Liver (tissue), 3 donors: ENCODE results near the gene ARFGAP3.

Experiments used
- CTCF ChIP-seq: fragments of 150-350 bp; IDR thresholded peaks from 2 replicates; pipeline ENCODE4 v1.5.1; 2017; ENCODE audit warnings: improper control_type of control experiment, low read depth, low read length; ENCODE audit not compliant: missing input control
- GABPA ChIP-seq, 2 donors: IDR thresholded peaks in 1 of 2; conservative IDR thresholded peaks in 1 of 2; 2 replicates each; pipeline ENCODE4 v1.6.1; 2016; ENCODE audit warnings: antibody characterized with exemption in 2 of 2, mild to moderate bottlenecking in 1 of 2, moderate library complexity in 1 of 2
- HNF4A ChIP-seq, 2 donors: conservative IDR thresholded peaks; 2 replicates each; pipeline ENCODE4 v1.6.1; 2016; ENCODE audit warnings: antibody characterized with exemption in 2 of 2, mild to moderate bottlenecking in 2 of 2
- JUND ChIP-seq, 2 donors: IDR thresholded peaks; 2 replicates each; pipeline ENCODE4 v1.6.1; 2016; ENCODE audit warnings: antibody characterized with exemption in 2 of 2
- MAX ChIP-seq: IDR thresholded peaks from 2 replicates; pipeline ENCODE4 v1.6.1; 2016; ENCODE audit warnings: antibody characterized with exemption
- NR2F2 ChIP-seq: IDR thresholded peaks from 2 replicates; pipeline ENCODE4 v1.6.1; 2016; ENCODE audit warnings: antibody characterized with exemption
- RAD21 ChIP-seq, 2 donors: IDR thresholded peaks; 2 replicates each; pipeline ENCODE4 v1.6.1; 2016; ENCODE audit warnings: antibody characterized with exemption in 2 of 2, mild to moderate bottlenecking in 2 of 2
- REST ChIP-seq: IDR thresholded peaks from 2 replicates; pipeline ENCODE4 v1.6.1; 2016; ENCODE audit warnings: antibody characterized with exemption, mild to moderate bottlenecking
- SP1 ChIP-seq: IDR thresholded peaks from 2 replicates; pipeline ENCODE4 v1.6.1; 2018; ENCODE audit warnings: antibody characterized with exemption, mild to moderate bottlenecking
- TAF1 ChIP-seq: conservative IDR thresholded peaks from 2 replicates; pipeline ENCODE4 v1.6.1; 2016; ENCODE audit warnings: antibody characterized with exemption, mild to moderate bottlenecking
- YY1 ChIP-seq: IDR thresholded peaks from 2 replicates; pipeline ENCODE4 v1.6.1; 2016; ENCODE audit warnings: antibody characterized with exemption, mild to moderate bottlenecking
- ZBTB33 ChIP-seq: IDR thresholded peaks from 2 replicates; pipeline ENCODE4 v1.6.1; 2016; ENCODE audit warnings: antibody characterized with exemption
- donor health status: healthy.
- donor health status: healthy.

- TF ChIP-seq CTCF, result no peak
- no peak for TF ChIP-seq RAD21 (IDR thresholded peaks at IDR 0.05)
- no peak for TF ChIP-seq MAX
- TF ChIP-seq HNF4A (conservative IDR thresholded peaks at IDR 0.05), result no peak
- no peak for TF ChIP-seq YY1
- no peak for TF ChIP-seq REST
- no peak for TF ChIP-seq SP1
- no peak for TF ChIP-seq GABPA (IDR thresholded peaks at IDR 0.05 in 1 of 2, conservative IDR thresholded peaks at IDR 0.05 in 1 of 2)
- TF ChIP-seq ZBTB33, result no peak
- TF ChIP-seq NR2F2, result no peak
- TF ChIP-seq TAF1, result no peak
- TF ChIP-seq JUND (IDR thresholded peaks at IDR 0.05), result no peak
Observed at GRCh38 chr22:42876041-42876440, 19.0 kb upstream of the ARFGAP3 start.
